ENCODE data around the gene NCKAP5.

The NCKAP5 gene

GRCh38 chr2:132969371-132969985, 598.8 kb downstream of the NCKAP5 start:
- DNase-seq: no peak

DNA sequence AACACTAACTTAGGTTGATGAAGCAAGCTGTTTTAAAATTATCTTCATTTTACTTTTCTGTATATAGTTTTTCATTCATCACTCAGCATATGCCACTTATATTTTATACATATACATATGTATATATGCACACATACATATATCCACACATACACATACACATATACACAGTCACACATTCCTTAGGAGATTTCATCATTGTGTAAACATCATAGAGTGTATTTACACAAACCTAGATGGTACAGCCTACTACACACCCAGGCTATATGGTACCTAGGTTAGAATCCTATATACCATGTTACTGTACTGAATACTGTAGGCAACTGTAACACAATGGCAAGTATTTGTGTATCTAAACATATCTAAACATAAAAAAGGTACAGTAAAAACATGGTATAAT, 602.8 kb downstream of the NCKAP5 start:
- no peak for DNase-seq

GRCh38 chr2:132963161-132963560, 605.1 kb downstream of the NCKAP5 start:
- DNase-seq: no peak

DNA sequence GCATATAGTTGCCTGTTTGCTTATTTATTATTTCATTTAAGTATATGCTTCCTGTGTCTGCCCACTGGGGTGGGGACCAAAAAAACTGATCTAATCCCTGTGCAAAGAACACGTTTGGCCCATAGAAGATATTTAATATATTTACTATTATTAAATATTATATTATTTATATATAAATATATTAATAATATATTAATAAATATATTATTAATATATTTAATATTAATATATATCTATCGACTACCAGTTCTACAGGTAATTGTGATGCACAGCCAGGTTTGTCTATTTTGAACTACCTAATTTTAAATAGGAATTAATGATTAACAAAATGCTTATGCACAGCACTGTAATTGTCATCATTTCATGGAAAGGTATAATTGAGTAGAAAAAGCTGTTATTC, 609.4 kb downstream of the NCKAP5 start:
- DNase-seq: no peak

GRCh38 chr2:132955871-132956615, 612.2 kb downstream of the NCKAP5 start:
- no peak for DNase-seq

DNA sequence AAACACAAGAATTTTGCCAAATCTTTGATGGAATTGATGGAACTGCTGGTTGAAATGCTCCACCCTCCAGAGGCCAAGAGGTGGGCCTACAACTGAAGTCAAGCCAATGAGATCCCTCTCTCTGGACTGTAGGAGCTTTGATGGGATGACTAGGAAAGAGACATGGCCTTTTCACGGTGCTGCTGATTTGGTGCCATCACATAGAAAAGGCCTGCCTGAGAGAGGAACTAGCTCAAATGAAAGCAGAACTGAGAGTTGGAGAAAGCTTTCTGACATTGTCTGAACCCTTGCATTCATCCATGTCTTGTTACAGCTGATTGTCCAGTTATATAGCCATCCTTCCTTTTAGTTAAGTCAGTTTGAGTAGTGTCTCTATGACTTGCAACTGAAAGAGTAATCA, 614.5 kb downstream of the NCKAP5 start:
- DNase-seq: no peak

GRCh38 chr2:132951008-132951714, 617.1 kb downstream of the NCKAP5 start:
- no peak for DNase-seq

DNA sequence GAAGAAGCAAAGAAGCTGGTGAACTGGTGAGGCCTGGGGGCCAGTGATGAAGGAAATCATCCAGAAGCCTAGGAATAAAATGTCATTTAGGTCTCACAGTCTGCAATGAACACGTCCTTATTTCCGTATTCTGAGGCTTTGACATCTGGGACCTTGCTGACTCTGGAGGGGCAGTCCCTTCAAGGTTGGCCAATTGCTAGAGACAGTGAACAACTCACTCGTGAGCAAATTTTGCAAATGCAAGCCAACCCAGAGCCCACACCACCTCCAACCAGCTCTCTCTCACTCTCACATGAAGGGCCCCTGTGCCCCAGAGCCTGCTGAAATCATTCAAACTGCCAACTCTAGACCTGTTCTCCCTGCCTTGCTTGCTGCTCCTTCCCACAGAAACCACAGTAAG, 619.2 kb downstream of the NCKAP5 start:
- DNase-seq: no peak

GRCh38 chr2:132948211-132948610, 620.1 kb downstream of the NCKAP5 start:
- DNase-seq: no peak

GRCh38 chr2:132943829-132944228, 624.4 kb downstream of the NCKAP5 start:
- no peak for DNase-seq

- no peak for DNase-seq
These were observed 626.8 kb downstream of the NCKAP5 start for GRCh38 chr2:132941296-132942020.

- DNase-seq: no peak
These were observed 630.6 kb downstream of the NCKAP5 start for GRCh38 chr2:132937629-132938028.

DNA sequence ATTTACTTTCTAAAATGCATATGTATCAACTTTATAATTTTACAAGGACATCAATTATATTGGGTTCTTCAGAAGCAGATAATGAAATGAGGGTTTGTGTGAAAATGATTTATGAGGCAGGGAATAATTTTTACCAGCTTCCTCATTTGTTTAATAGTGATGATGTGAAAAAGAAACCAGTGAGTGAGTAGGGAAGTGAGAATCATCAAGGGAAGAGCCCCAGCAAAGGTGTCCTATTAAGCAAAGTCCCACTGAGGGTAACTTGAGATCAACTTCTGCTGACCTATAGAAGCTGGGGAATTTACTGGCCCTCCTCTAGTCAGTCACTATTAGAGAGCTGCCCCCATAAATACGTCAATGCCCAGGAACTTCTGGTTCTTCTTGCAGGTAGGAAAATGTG, 631.5 kb downstream of the NCKAP5 start:
- no peak for DNase-seq

DNA sequence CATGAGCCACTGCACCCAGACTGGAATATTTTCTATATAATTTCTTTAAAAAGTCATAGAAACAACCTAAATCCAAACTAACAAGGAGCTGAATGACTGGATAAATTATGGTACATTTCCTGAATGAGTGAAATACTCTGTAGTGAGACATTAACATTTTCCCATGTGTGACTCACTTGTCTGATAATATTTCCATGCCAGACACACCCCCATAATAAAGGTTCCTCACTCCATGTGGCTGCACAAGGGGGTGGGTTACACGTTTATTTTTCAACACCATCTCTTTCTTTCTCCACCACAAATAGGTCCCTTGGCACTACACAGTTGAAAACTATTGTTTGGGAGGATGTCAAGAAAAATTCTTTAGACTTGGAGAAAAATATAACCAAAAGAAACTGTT, 632.0 kb downstream of the NCKAP5 start:
- no peak for DNase-seq

DNA sequence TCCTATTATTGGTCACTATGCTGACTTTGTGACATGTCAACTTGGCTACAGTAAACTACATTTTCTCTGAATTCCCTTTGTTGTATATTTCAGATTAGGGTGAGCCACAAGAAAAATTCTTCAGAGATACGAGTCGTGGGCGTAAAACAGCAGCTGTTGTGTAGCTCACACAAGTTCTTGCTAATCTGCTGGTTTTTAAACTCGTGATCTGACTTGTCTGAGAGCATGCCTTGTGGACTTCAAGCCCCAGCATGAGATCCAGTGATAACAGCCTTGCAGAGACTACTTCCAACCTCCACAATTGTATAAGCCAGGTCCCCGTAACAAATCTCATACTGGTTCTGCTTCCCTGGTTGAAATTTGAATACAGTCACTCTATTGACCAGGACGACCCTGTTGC, 638.5 kb downstream of the NCKAP5 start:
- DNase-seq: no peak

- DNase-seq: no peak
These were observed 644.5 kb downstream of the NCKAP5 start for GRCh38 chr2:132923787-132924186.

DNA sequence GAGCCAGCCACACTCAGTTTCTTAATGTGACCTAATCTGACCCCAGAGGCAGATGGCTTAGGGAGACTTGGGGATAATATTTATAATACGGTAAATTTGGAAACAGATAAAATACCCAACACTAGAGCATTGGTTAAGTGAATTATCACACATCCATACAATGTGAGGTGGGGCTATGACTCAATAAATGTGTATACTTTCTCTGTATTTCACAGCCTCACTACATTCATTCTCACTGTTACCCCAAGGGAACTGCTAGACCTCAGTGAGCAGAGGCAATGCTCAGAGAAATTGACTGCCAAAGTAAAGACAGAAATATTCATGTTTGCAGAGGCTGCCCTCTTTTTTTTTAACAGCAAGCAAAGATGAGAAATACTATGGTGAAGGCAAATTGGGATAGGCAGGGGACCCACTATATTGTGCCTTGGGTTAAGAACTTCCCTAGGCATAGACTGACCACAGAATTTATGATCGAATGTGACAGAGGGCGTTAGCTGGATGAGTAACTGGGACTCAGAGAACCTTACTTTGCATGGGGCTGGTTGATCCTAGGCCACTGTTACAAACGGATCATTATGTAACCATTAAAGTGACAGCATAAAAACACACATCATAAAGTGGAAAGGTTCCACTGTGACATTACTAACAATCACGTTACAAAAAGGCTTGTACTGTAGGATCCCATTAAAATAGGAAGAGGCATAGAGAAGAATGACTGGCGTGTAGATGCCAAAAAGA, 652.3 kb downstream of the NCKAP5 start:
- no peak for DNase-seq

- no peak for DNase-seq
These were observed 656.2 kb downstream of the NCKAP5 start for GRCh38 chr2:132911726-132912724.

DNA sequence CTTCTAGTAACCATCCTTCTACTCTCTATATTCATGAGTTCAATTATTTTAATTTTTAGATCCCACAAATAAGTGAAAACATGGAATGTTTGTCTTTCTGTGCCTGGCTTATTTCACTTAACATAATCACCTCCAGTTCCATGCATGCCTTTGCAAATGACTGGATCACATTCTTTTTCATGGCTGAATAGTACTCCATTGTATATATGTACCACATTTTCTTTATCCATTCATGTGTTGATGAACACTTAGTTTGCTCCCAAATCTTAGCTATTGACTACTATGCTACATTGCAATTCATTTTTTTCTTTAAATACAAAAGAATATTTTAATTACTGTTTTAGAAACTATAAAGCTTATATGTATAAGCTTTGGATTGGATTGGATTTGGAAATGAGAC, 657.8 kb downstream of the NCKAP5 start:
- DNase-seq: no peak

DNA sequence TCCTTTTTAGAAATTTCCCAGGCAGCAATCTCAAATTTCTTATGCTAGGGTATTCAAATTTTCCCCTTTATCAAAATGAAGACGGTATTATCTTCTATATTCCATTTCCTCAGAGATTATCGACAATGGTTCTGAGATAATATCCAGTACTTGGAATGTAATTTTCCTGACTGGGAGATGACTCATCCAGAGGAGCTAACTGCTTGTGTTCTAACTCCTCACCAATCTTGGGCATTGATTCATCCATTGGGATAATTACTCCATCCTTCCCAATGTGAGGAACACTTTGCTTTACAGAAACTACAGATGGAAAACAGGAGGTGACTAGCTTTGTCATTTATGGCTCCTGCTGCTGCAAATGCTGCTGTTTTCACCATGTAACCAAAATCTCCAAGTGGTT, 658.8 kb downstream of the NCKAP5 start:
- no peak for DNase-seq

GRCh38 chr2:132904142-132904842, 664.0 kb downstream of the NCKAP5 start:
- no peak for DNase-seq
